GM23248 (cell line): Measurements from ENCODE around the gene GARIN6.

ENCODE experiments used
- EZH2 ChIP-seq: fragments of 200-600 bp; sonication (generic); IDR thresholded peaks from 2 replicates; pipeline ENCODE4 v1.6.1; 2018; ENCODE audit warnings: antibody characterized with exemption, mild to moderate bottlenecking; ENCODE audit not compliant: insufficient read depth, poor library complexity, severe bottlenecking
- EZH2phosphoT487 ChIP-seq: fragments of 200-600 bp; sonication (generic); IDR thresholded peaks from 2 replicates; pipeline ENCODE4 v1.6.1; 2018; ENCODE audit warnings: antibody characterized with exemption, moderate library complexity, mild to moderate bottlenecking, low read depth; ENCODE audit not compliant: insufficient read depth

DNA sequence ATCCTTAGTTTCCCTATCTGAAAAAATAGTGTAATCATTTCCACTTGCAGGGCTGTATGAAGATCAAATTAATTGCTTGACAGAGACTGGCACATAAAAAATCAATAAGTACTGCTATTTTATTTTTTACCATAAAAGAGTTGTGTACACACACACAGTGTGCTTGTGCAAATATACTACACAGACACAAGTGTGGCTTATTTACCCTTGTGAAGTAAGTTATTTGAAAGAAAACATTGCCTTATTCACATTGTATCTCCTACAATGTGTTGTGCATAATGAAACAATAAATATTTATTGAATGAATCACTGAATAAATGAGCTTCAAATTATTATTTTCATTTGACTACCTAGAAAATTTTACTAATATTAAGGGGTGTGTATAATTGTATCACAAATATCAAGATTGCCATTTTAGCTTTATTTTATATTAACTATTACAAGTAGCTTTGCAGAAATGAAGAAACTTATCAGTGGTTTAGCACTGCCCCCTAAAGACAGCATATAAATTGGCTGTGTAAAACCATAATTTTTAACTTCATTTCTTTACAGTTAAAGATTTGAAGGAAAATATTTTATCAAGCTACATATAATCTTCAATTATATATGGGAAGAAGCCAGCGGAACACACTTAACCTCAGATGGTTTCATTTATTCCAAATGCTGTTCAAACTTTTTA is 11.3 kb downstream of the GARIN6 start:
- TF ChIP-seq EZH2: no peak
- no peak for TF ChIP-seq EZH2phosphoT487
